AG20443 (cell line): ENCODE data around the gene FAM222B.
"Not testable (repeated sequence)": the region's sequence is repeated elsewhere in the genome, so short reads cannot be mapped to it uniquely, and the experiment has no call there.

ENCODE experiments used
- DNase-seq: peaks from one replicate; pipeline ENCODE4 v3.0.0; 2012; ENCODE audit warnings: low spot score, mixed read lengths

Gene FAM222B

GRCh38 chr17:28836541-28836940, 6.0 kb downstream of the FAM222B start:
- DNase-seq, result not testable (repeated sequence)

GRCh38 chr17:28834420-28834819, 8.2 kb downstream of the FAM222B start:
- DNase-seq, result no peak

GRCh38 chr17:28828294-28829040, 14.1 kb downstream of the FAM222B start:
- no peak for DNase-seq

GRCh38 chr17:28827672-28828071, 14.9 kb downstream of the FAM222B start:
- DNase-seq, result no peak

- no peak for DNase-seq
Measured at GRCh38 chr17:28819582-28819981, 23.0 kb downstream of the FAM222B start.

- no peak for DNase-seq
Measured at GRCh38 chr17:28818819-28819221, 23.8 kb downstream of the FAM222B start.

GRCh38 chr17:28816540-28816939, 26.1 kb downstream of the FAM222B start:
- DNase-seq, result no peak

GRCh38 chr17:28812748-28813377, 29.7 kb downstream of the FAM222B start:
- peak; percentile 43 for DNase-seq

GRCh38 chr17:28812091-28812747, 30.4 kb downstream of the FAM222B start:
- peak; percentile 99 for DNase-seq

- no peak for DNase-seq
Measured at GRCh38 chr17:28811651-28812090, 30.9 kb downstream of the FAM222B start.

- no peak for DNase-seq
Measured at GRCh38 chr17:28810437-28810836, 32.2 kb downstream of the FAM222B start.

- DNase-seq, result peak; percentile 70
Measured at GRCh38 chr17:28807925-28808634, 34.5 kb downstream of the FAM222B start.

- DNase-seq, result no peak
Measured at GRCh38 chr17:28796062-28796461, 46.5 kb downstream of the FAM222B start.

GRCh38 chr17:28794846-28795441, 47.6 kb downstream of the FAM222B start:
- not testable (repeated sequence) for DNase-seq

- no peak for DNase-seq
Measured at GRCh38 chr17:28792877-28793661, 49.5 kb downstream of the FAM222B start.

- no peak for DNase-seq
Measured at GRCh38 chr17:28788100-28788499, 54.5 kb downstream of the FAM222B start.

GRCh38 chr17:28783161-28783560, 59.4 kb downstream of the FAM222B start:
- no peak for DNase-seq

GRCh38 chr17:28779601-28780000, 63.0 kb downstream of the FAM222B start:
- not testable (repeated sequence) for DNase-seq

GRCh38 chr17:28777178-28777577, 65.4 kb downstream of the FAM222B start:
- DNase-seq, result no peak

GRCh38 chr17:28774206-28774605, 68.4 kb downstream of the FAM222B start:
- DNase-seq, result no peak

- no peak for DNase-seq
Measured at GRCh38 chr17:28773736-28774135, 68.9 kb downstream of the FAM222B start.
